BE2C (cell line): ENCODE measurements around the gene ATR.

ENCODE experiments used
- DNase-seq: peaks from one replicate; pipeline ENCODE4 v3.0.0-alpha.2; 2020
- H3K27me3 ChIP-seq: fragments of 250-450 bp; sonication (Bioruptor Pico); 2 replicates; pipeline ENCODE4 v1.5.1; 2020; ENCODE audit warnings: mild to moderate bottlenecking
- H3K36me3 ChIP-seq: fragments of 250-450 bp; sonication (Bioruptor Pico); 2 replicates; pipeline ENCODE4 v1.5.1; 2020; ENCODE audit warnings: mild to moderate bottlenecking
- H3K4me1 ChIP-seq: fragments of 250-450 bp; sonication (Bioruptor Pico); 2 replicates; pipeline ENCODE4 v1.5.1; 2020
- H3K4me3 ChIP-seq: 2 replicates; pipeline ENCODE4 v1.5.1; 2011; ENCODE audit warnings: low read depth, low read length
- H3K9me3 ChIP-seq: fragments of 250-450 bp; sonication (Bioruptor Pico); 2 replicates; pipeline ENCODE4 v1.5.1; 2020
- CTCF ChIP-seq: IDR thresholded peaks from 2 replicates; pipeline ENCODE4 v1.5.1; 2012; ENCODE audit warnings: mild to moderate bottlenecking, low read depth, low read length

The ATR gene

GRCh38 chr3:142622405-142622804 is 43.9 kb upstream of the ATR start:
- DNase-seq = no peak
- Histone ChIP-seq H3K4me3 (no peak overlapping the region), H3K27me3 (no peaks in the 10 kb centered on the region), H3K36me3 (no peaks in the 10 kb centered on the region), H3K9me3 (no peaks in the 10 kb centered on the region), H3K4me1 (no peaks in the 10 kb centered on the region)
- no peak for TF ChIP-seq CTCF

GRCh38 chr3:142618917-142619461 is 40.5 kb upstream of the ATR start:
- H3K9me3 ChIP-seq = peaks cover 2% of the 10 kb centered on the region; the same call in 1 of the 2 replicates
- no peaks in the 10 kb centered on the region for H3K27me3 ChIP-seq
- peaks cover 5% of the 10 kb centered on the region; the same call in 1 of the 2 replicates for H3K4me1 ChIP-seq
- H3K4me3 ChIP-seq = no peak overlapping the region
- H3K36me3 ChIP-seq = no peaks in the 10 kb centered on the region
- no peak for TF ChIP-seq CTCF
- no peak for DNase-seq

- no peaks in the 10 kb centered on the region for H3K27me3 ChIP-seq
- no peaks in the 10 kb centered on the region for H3K36me3 ChIP-seq
- H3K4me3 ChIP-seq = no peak overlapping the region
- peaks cover 2% of the 10 kb centered on the region; the same call in 1 of the 2 replicates for H3K9me3 ChIP-seq
- no peak for DNase-seq
- TF ChIP-seq CTCF = no peak
- peaks cover 5% of the 10 kb centered on the region; the same call in 1 of the 2 replicates for H3K4me1 ChIP-seq
Observed at GRCh38 chr3:142615171-142615570, 36.6 kb upstream of the ATR start.

- Histone ChIP-seq H3K36me3 (no peaks in the 10 kb centered on the region), H3K9me3 (peaks cover 2% of the 10 kb centered on the region; the same call in 1 of the 2 replicates), H3K27me3 (no peaks in the 10 kb centered on the region), H3K4me1 (peaks cover 5% of the 10 kb centered on the region; the same call in 1 of the 2 replicates), H3K4me3 (no peak overlapping the region)
- no peak for TF ChIP-seq CTCF
- DNase-seq = no peak
Observed at GRCh38 chr3:142614059-142614626, 35.6 kb upstream of the ATR start.

GRCh38 chr3:142613491-142613890 is 35.0 kb upstream of the ATR start:
- H3K4me3 ChIP-seq = no peak overlapping the region
- no peak for TF ChIP-seq CTCF
- H3K27me3 ChIP-seq = no peaks in the 10 kb centered on the region
- H3K36me3 ChIP-seq = no peaks in the 10 kb centered on the region
- H3K4me1 ChIP-seq = peaks cover 5% of the 10 kb centered on the region; the same call in 1 of the 2 replicates
- H3K9me3 ChIP-seq = peaks cover 2% of the 10 kb centered on the region; the same call in 1 of the 2 replicates
- DNase-seq = no peak

GRCh38 chr3:142611206-142611605 is 32.7 kb upstream of the ATR start:
- Histone ChIP-seq H3K4me1 (peaks cover 5% of the 10 kb centered on the region; the same call in 1 of the 2 replicates), H3K4me3 (no peak overlapping the region), H3K27me3 (no peaks in the 10 kb centered on the region), H3K36me3 (no peaks in the 10 kb centered on the region), H3K9me3 (no peaks in the 10 kb centered on the region; the same call in 1 of the 2 replicates)
- no peak for TF ChIP-seq CTCF
- DNase-seq = no peak
